SJSA1 (cell line): ENCODE results near the gene NKX2-3. TPM values are rescaled to one million over a fixed set of nuclear protein-coding genes. Genes with fewer than 3 reads are reported as not detected.

Source experiments
- DNase-seq, 2 experiments: peaks; one replicate each; pipeline ENCODE4 v3.0.0-alpha.2; 2015 to 2020; ENCODE audit warnings: low spot score in 2 of 2, low read depth in 1 of 2
- H3K27ac ChIP-seq: fragments of 250-450 bp; sonication (Bioruptor Pico); 2 replicates; pipeline ENCODE4 v1.5.1; 2020; ENCODE audit warnings: mild to moderate bottlenecking, moderate library complexity
- H3K27me3 ChIP-seq: fragments of 250-450 bp; sonication (Bioruptor Pico); replicated peaks from 2 replicates; pipeline ENCODE4 v1.5.1; 2020; ENCODE audit warnings: mild to moderate bottlenecking, moderate library complexity
- H3K36me3 ChIP-seq: fragments of 250-450 bp; sonication (Bioruptor Pico); 2 replicates; pipeline ENCODE4 v1.5.1; 2020; ENCODE audit warnings: mild to moderate bottlenecking
- H3K4me1 ChIP-seq: fragments of 250-450 bp; sonication (Bioruptor Pico); replicated peaks from 2 replicates; pipeline ENCODE4 v1.6.1; 2021; ENCODE audit warnings: mild to moderate bottlenecking
- H3K4me3 ChIP-seq: fragments of 250-450 bp; sonication (Bioruptor Pico); 2 replicates; pipeline ENCODE4 v1.5.1; 2020; ENCODE audit warnings: mild to moderate bottlenecking
- H3K9me3 ChIP-seq: fragments of 250-450 bp; sonication (Bioruptor Pico); replicated peaks from 2 replicates; pipeline ENCODE4 v1.5.1; 2020; ENCODE audit warnings: mild to moderate bottlenecking
- total RNA-seq: library from RNA; depleted of rRNA; stranded (reverse); fragments of >200 nt; shearing (Covaris generic); gene quantifications from 2 replicates; pipeline ENCODE4 v1.2.3, GENCODE V29; 2014

NKX2-3 gene
- total RNA-seq, 1 experiment from 2014 or later, result not detected

DNA sequence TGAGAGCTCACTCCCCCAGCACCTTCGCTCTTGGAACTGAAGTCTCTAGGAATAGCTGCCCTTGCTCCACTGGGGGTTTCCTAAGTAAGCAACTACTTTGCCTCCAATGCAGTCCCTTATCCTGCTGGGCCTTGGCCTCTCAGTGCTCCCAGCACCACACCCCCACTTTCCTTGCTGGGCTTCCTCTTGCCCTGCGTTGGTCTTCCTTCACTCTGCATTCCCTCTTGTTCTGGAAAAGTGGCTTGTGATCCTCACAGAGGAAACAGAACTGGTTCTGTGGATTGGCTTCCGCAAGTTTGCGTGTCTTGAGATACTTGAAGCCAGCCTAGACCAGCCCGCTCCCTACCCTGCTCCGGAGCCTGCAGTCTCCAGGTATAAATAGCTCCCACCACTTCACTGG is 6.4 kb downstream of the NKX2-3 start:
- Histone ChIP-seq H3K4me1 (peaks cover 10% of the 10 kb centered on the region), H3K4me3 (no peak overlapping the region), H3K36me3 (no peaks in the 10 kb centered on the region), H3K9me3 (no peaks in the 10 kb centered on the region), H3K27ac (no peak overlapping the region), H3K27me3 (peaks cover 86% of the 10 kb centered on the region)
- no peak for DNase-seq

DNA sequence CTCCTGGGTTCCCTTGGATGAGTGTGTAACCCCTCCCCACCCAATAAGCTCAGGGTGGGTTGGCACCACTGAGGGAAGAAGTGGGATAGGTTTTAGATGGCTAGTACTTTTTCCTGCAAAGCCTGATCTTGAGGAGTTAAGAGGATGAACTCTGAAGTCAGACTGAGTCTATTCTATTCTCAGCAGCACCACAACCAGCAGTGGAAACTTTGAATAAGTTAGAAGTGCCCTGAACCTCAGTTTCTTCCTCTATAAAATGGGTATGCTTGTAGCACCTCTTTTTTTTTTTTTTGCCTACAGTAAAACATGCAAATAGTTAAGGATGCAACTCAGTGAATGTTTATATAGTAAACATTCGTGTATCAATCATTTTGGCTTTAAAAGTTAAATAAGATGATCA is 7.1 kb downstream of the NKX2-3 start:
- no peak for DNase-seq
- Histone ChIP-seq H3K36me3 (no peaks in the 10 kb centered on the region), H3K9me3 (no peaks in the 10 kb centered on the region), H3K27me3 (peaks cover 86% of the 10 kb centered on the region), H3K4me1 (peaks cover 8% of the 10 kb centered on the region), H3K27ac (no peak overlapping the region), H3K4me3 (no peak overlapping the region)

DNA sequence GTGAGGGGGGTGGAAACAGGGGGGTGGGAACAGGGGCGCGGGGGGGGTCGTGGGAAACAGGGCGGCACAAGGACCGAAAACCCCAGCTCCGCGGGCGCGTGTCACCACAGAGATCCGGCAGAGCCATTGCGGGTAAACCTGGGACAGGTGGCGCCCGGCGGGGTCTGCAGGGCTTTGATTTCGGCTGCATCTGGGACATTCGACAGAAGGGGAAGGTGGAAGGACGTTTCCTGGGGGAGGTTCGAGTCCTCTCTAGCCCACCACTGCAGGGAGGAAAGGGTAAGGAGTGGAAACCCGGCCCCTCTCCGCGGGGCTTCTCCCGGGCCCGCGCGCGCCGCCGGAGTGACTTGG is 7.5 kb downstream of the NKX2-3 start:
- Histone ChIP-seq H3K27me3 (peaks cover 81% of the 10 kb centered on the region), H3K27ac (no peak overlapping the region), H3K4me1 (peaks cover 4% of the 10 kb centered on the region), H3K4me3 (no peak overlapping the region), H3K9me3 (no peaks in the 10 kb centered on the region), H3K36me3 (no peaks in the 10 kb centered on the region)
- DNase-seq, result no peak

DNA sequence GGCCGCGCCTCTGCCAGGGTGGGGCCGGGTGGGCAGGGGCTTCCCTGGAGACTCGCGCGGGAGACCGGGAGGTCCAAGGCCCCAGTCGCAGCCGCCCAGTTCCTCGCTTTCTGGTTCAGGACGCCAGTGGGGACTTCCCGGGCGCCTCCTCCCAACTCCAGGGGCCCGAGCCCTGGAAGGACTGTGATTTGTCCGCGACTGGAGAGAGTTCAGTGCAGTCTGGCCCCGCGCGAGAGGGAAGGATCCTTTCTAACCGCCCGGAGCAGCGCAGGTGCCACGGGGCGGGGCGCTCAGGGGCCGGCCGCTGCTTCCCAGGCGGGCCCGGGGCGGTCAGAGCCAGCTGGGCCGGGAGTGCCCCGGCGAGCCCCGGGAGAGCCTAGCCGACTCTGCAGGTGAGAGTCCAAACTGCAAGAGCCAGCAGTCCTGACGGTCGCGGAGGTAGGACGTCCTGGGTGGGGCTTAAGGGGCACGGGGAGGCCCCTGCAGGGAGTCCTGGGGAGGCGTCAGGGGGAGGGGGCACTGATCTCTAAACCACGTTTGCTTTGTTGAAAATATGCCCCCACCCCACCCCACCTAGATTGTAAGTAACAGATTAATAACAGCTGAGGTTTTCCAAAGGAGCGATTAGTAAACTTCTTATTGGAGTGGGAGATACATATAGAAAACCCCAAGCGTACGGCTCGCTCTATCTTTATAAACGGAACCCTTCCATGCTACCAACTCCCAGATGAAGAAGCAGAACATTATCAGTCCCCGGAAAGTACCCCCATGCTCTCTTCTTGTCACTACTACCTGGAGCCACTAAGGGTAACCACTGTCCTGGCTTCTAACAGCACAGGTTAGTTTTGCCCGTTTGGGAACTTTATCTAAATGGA is 8.2 kb downstream of the NKX2-3 start:
- no peak for DNase-seq
- Histone ChIP-seq H3K4me1 (no peaks in the 10 kb centered on the region), H3K36me3 (no peaks in the 10 kb centered on the region), H3K27me3 (peaks cover 78% of the 10 kb centered on the region), H3K27ac (no peak overlapping the region), H3K9me3 (no peaks in the 10 kb centered on the region), H3K4me3 (no peak overlapping the region)

DNA sequence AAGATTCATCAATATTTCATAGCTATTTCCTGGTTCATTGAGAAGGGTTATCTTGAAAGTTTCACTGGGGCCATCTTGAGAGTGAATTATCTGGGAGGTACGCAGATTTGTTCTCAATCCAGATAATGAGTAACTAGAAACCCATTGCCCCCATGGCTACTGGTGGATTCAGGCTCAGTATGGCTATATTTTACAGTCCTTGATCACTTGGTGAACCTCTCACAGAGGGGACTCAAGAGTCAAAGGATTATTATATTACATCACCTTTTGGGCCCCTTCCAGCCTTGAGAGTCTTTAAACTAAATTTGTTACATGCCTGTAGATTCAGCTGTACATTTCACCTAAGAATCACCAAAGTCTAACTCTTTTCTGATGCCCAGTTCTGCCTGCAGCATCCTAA is 11.6 kb downstream of the NKX2-3 start:
- DNase-seq, result no peak
- H3K36me3 ChIP-seq, result no peaks in the 10 kb centered on the region
- peaks cover 10% of the 10 kb centered on the region for H3K4me1 ChIP-seq
- H3K27ac ChIP-seq, result no peak overlapping the region
- H3K4me3 ChIP-seq, result no peak overlapping the region
- no peaks in the 10 kb centered on the region for H3K9me3 ChIP-seq
- peaks cover 59% of the 10 kb centered on the region for H3K27me3 ChIP-seq

DNA sequence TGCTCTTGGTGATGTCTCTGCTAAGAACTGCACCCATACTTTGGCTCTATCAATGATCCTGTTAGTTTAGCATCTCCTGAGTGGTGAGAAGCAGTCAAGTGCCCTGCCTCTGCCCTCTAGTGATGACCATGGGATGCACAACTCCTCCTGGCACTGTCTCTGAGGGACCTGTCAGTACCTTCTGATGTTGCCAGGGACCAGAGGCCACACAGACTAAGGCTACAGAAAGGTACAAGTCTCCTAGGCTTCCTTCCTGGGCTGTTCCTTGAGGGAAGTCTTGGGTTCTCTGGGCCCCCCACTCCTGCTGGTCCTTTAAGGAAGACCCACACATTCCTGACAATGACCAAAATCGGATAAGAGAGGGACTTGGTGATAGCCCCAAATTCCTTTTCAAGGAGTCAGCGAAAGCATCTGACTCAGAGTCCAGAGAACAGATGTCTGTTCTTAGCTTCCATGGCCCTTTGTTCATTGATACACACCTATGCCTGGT is 15.3 kb downstream of the NKX2-3 start:
- peaks cover 10% of the 10 kb centered on the region for H3K4me1 ChIP-seq
- H3K9me3 ChIP-seq, result no peaks in the 10 kb centered on the region
- peaks cover 32% of the 10 kb centered on the region for H3K27me3 ChIP-seq

DNA sequence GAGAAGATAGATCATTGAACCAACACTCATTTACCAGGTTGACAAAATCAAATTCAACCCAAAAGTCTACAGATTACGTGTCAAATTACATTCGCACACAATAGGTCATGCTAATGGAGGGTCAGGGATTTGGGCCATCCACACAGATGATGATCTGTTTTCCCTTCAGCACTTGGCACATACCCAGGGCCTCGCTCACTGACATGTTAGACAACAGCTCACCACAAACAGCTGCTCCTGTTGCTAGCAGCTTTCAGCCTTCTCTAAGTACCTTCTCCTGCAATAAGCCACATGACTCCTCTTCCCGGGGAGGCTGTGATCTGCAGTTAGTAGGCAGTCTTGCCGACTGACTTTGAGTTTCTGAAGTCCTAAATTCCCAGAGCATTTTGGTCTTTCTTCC is 18.4 kb downstream of the NKX2-3 start:
- no peak for DNase-seq
- no peaks in the 10 kb centered on the region for H3K36me3 ChIP-seq
- H3K27ac ChIP-seq, result no peak overlapping the region
- H3K9me3 ChIP-seq, result no peaks in the 10 kb centered on the region
- H3K27me3 ChIP-seq, result peaks cover 24% of the 10 kb centered on the region
- H3K4me1 ChIP-seq, result peaks cover 10% of the 10 kb centered on the region
- no peak overlapping the region for H3K4me3 ChIP-seq

More for the DNA sequence above, 15.3 kb downstream of the NKX2-3 start:
- Histone ChIP-seq H3K36me3 (no peaks in the 10 kb centered on the region), H3K4me3 (no peak overlapping the region), H3K27ac (no peak overlapping the region)
- peak in 1 of 2 experiments; percentile 25 for DNase-seq

DNA sequence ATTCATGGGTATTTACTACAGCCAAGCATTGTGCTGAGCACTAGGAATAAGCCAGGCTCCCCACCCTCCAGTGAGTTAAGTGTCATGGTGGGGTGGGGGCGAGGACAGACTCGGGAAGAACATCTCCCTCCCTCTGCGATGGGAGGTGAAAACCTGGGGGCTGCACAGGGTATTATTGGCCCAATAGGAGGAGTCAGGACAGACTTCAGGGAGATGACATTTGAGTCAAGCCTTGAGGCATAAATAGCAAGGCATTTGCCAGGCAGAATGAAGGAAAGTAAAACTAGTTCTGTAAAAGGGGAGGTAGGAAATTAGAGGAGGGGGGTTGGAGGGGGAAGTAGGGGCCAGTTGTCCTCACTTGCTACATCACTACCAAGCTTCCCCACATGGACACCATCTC is 18.9 kb downstream of the NKX2-3 start:
- H3K27me3 ChIP-seq, result peaks cover 20% of the 10 kb centered on the region
- H3K27ac ChIP-seq, result no peak overlapping the region
- peaks cover 10% of the 10 kb centered on the region for H3K4me1 ChIP-seq
- H3K9me3 ChIP-seq, result no peaks in the 10 kb centered on the region
- H3K4me3 ChIP-seq, result no peak overlapping the region
- DNase-seq, result no peak
- H3K36me3 ChIP-seq, result no peaks in the 10 kb centered on the region

DNA sequence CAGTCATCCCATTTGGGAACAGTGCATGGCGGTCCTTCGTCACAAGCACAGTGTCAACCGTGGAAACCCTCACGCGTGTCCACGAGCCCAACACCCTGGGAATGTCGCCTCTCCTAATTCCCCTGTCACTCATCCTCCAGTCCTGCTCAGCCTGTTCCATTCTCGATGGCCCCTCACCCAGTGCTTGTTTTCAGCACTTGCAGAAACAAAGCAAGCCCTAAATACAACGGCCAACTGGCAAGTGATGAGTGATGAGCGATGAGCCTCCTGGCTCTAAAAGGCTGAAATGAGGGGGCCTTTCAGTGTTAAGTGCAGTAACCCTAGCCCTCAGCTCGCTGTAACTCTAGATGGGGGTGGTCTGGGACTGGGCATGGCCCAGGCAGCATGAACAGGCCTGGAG is 22.6 kb downstream of the NKX2-3 start:
- Histone ChIP-seq H3K4me1 (no peaks in the 10 kb centered on the region), H3K9me3 (no peaks in the 10 kb centered on the region), H3K27ac (no peak overlapping the region), H3K36me3 (no peaks in the 10 kb centered on the region), H3K27me3 (peaks cover 15% of the 10 kb centered on the region; the same call in 1 of the 2 replicates), H3K4me3 (no peak overlapping the region)
- DNase-seq, result no peak

DNA sequence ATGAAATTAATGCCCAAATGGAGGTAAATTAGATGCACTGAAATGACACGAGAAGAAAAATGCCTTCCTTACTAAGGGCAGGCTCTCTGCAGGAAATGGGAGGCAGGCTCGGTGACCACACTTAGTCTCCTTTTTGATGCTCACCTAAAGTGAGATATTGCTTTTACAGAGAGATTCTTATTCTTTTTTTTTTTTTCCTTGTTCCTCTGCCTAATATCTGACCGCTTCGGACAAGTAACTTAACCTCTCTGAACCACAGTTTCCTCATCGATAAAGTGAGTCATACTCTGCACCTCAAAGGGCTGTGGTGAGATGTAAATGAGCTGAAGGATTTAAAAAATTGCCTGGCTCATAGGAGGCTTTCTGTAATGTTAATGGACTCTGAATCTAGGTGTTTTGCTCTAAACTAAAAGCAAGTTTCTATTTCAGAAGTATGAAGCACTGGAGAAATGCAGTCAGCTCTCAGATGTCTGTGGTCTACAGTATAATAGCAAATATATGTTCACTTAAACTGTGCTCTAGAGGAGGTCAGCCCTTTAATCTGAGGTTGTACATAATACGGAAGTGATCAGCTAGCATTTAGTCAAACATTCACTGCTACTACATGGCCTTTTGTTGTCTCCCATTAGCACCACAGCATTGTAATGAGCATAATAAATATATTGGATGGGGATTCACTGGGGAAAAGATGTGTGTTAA is 23.2 kb downstream of the NKX2-3 start:
- Histone ChIP-seq H3K4me1 (no peaks in the 10 kb centered on the region), H3K27ac (no peak overlapping the region), H3K36me3 (no peaks in the 10 kb centered on the region), H3K4me3 (no peak overlapping the region), H3K27me3 (peaks cover 13% of the 10 kb centered on the region; the same call in 1 of the 2 replicates), H3K9me3 (no peaks in the 10 kb centered on the region)
- no peak for DNase-seq

DNA sequence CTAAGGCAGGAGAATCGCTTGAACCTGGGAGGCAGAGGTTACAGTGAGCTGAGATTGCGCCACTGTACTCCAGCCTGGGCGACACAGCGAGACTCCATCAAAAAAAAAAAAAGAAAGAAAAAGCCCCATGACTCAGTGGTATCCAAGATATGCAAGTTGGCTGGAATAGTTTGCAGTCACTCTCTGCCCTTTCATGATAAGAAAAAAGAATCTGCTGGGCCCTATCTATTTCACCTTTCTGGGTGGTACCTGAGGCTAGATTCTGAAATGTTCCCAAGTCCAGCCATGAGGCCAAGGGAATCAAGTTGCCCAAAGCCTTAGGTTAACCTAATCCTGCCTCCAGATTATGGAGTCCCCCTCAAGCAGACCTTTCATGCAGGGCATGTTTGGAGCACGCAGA is 24.3 kb downstream of the NKX2-3 start:
- H3K27ac ChIP-seq, result no peak overlapping the region
- H3K36me3 ChIP-seq, result no peaks in the 10 kb centered on the region
- no peak for DNase-seq
- H3K27me3 ChIP-seq, result peaks cover 11% of the 10 kb centered on the region; the same call in 1 of the 2 replicates
- H3K4me1 ChIP-seq, result no peaks in the 10 kb centered on the region
- no peak overlapping the region for H3K4me3 ChIP-seq
- H3K9me3 ChIP-seq, result no peaks in the 10 kb centered on the region

DNA sequence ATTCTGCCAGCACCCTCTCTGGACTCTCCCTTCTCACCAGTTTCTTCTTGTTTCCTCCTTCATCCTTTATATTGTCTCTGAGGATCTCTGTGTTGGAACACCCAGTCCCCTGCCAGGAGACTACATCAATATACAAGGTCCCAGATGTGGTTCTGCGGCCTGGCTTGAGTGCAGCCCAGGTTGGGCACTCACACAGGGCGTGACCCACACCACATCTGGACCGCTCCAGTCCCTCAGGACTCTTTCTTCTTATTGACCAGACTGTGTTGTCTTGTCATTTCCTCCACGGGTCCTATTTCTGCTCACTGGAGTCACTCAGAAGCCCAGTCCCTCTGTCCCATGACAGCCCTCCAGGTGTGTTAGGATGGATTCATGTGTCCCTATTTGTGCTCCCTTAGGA is 26.0 kb downstream of the NKX2-3 start:
- Histone ChIP-seq H3K4me1 (no peaks in the 10 kb centered on the region), H3K9me3 (no peaks in the 10 kb centered on the region), H3K4me3 (no peak overlapping the region), H3K36me3 (no peaks in the 10 kb centered on the region), H3K27me3 (peaks cover 10% of the 10 kb centered on the region; the same call in 1 of the 2 replicates), H3K27ac (no peak overlapping the region)
- no peak for DNase-seq

DNA sequence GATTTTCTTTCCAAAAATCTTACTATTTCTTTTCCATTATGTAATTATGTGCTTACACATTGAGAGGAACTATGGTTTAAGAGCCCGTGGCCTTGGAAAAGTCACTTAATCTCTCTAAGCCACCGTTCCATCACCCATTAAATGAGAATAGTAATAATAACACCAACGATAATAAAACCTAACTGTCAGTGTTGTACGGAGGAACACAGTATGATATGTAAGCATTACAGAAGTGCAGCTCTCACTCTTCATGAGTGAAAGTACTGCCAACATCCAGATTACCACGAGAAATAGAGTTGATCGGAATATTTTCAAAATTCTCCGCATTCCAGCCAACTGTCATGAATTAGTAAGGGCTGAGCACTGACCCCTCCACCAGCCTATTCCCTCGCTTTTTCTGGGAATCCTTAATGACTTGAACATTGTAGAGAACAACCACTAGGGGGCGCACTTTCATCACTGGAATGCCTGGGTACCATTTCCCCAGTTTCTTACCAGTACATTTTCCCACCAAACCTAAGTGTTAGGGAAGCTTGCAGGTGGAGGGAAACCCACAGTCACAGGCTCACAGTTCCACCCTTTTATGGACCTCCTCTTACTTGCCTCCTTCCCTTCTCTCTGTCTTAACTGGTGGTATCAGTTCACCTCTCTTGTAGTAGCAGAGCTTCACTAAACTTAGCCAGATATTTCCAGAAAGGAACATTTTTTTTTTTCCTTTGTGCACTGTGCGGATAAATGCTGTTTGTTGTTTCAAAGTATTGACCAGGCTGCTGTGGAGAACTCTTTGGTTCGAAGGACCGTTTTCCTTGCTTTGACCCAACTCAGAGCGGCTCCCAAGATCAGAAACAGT is 27.8 kb downstream of the NKX2-3 start:
- peak; percentile 48 to 58 for DNase-seq
- Histone ChIP-seq H3K27me3 (no peaks in the 10 kb centered on the region; the same call in 1 of the 2 replicates), H3K4me1 (no peaks in the 10 kb centered on the region), H3K9me3 (no peaks in the 10 kb centered on the region), H3K27ac (no peak overlapping the region), H3K36me3 (no peaks in the 10 kb centered on the region), H3K4me3 (no peak overlapping the region)
